Stimulated activated CD4-positive, alpha-beta T cell treated with anti-CD3 and anti-CD28 coated beads, Interleukin-1b, Interleukin-23, amount 100 ng/mL, for 24 hours (primary cell): ENCODE data around the gene GAREM1.
A peak's percentile ranks its signal among the peaks of the same experiment; 100 is the strongest.
"Not testable (repeated sequence)": the region's sequence is repeated elsewhere in the genome, so short reads cannot be mapped to it uniquely, and the experiment has no call there.

Experiments
- DNase-seq, 4 experiments: peaks; one replicate each; pipeline ENCODE4 v3.0.0-alpha.2; 2020; ENCODE audit warnings: low read depth in 4 of 4, low spot score in 1 of 4

Gene GAREM1

GRCh38 chr18:32470714-32471633 lies at the start of gene GAREM1:
Gene GAREM1 (minus strand): TSS chr18:32470882. CDS start chr18:32470428, 454 bp downstream.
- DNase-seq: peak; percentile 24 to 69 (median 50)

GRCh38 chr18:32511147-32511546 lies 40.5 kb upstream of the GAREM1 start:
- DNase-seq: no peak

- DNase-seq: no peak
These were observed 38.4 kb upstream of the GAREM1 start for GRCh38 chr18:32509111-32509510.

- no peak for DNase-seq
These were observed 36.4 kb upstream of the GAREM1 start for GRCh38 chr18:32507093-32507492.

- DNase-seq: no peak
These were observed 31.3 kb upstream of the GAREM1 start for GRCh38 chr18:32502014-32502413.

- not testable (repeated sequence) for DNase-seq
These were observed 30.6 kb upstream of the GAREM1 start for GRCh38 chr18:32501242-32501641.

- no peak for DNase-seq
These were observed 12.3 kb upstream of the GAREM1 start for GRCh38 chr18:32483002-32483401.

- no peak for DNase-seq
These were observed 11.4 kb upstream of the GAREM1 start for GRCh38 chr18:32482117-32482516.

GRCh38 chr18:32480581-32480980 lies 9.9 kb upstream of the GAREM1 start:
- DNase-seq: no peak

GRCh38 chr18:32478807-32479206 lies 8.1 kb upstream of the GAREM1 start:
- DNase-seq: no peak

GRCh38 chr18:32478317-32478716 lies 7.6 kb upstream of the GAREM1 start:
- no peak for DNase-seq

- no peak for DNase-seq
These were observed 5.4 kb upstream of the GAREM1 start for GRCh38 chr18:32476106-32476505.

GRCh38 chr18:32475069-32475468 lies 4.4 kb upstream of the GAREM1 start:
- not testable (repeated sequence) for DNase-seq

GRCh38 chr18:32473325-32473724 lies 2.6 kb upstream of the GAREM1 start:
- no peak for DNase-seq

- DNase-seq: no peak
These were observed 2.2 kb upstream of the GAREM1 start for GRCh38 chr18:32472841-32473240.

GRCh38 chr18:32470460-32470713 lies 295 bp downstream of the GAREM1 start:
- no peak for DNase-seq

- DNase-seq: no peak
These were observed 807 bp downstream of the GAREM1 start for GRCh38 chr18:32469691-32470459.

GRCh38 chr18:32469190-32469651 lies 1.5 kb downstream of the GAREM1 start:
- no peak for DNase-seq

- DNase-seq: no peak
These were observed 2.4 kb downstream of the GAREM1 start for GRCh38 chr18:32468147-32468845.

- DNase-seq: no peak
These were observed 8.9 kb downstream of the GAREM1 start for GRCh38 chr18:32461709-32462272.

GRCh38 chr18:32460171-32460731 lies 10.4 kb downstream of the GAREM1 start:
- no peak for DNase-seq
